Loucy (cell line): Measurements from ENCODE around the gene SOX8.

Source experiments
- H2AFZ ChIP-seq: fragments of 200-600 bp; sonication (generic); 2 replicates; pipeline ENCODE4 v1.6.0; 2016; ENCODE audit warnings: antibody characterized with exemption, mild to moderate bottlenecking, low read length, moderate library complexity
- H3F3A ChIP-seq: fragments of 200-600 bp; 2 replicates; pipeline ENCODE4 v1.6.0; 2016; ENCODE audit warnings: antibody characterized with exemption, low read depth, mild to moderate bottlenecking
- H3K27me3 ChIP-seq: fragments of 200-600 bp; sonication (generic); 2 replicates; pipeline ENCODE4 v1.6.1; 2014; ENCODE audit warnings: low read length, mild to moderate bottlenecking; ENCODE audit not compliant: insufficient read depth, poor library complexity, severe bottlenecking
- H3K36me3 ChIP-seq: fragments of 200-600 bp; sonication (generic); 2 replicates; pipeline ENCODE4 v1.6.1; 2016; ENCODE audit warnings: low read length; ENCODE audit not compliant: insufficient read depth
- H3K4me1 ChIP-seq: fragments of 200-600 bp; sonication (generic); 2 replicates; pipeline ENCODE4 v1.5.1; 2014; ENCODE audit warnings: low read length, mild to moderate bottlenecking; ENCODE audit not compliant: insufficient read depth, poor library complexity, severe bottlenecking
- H3K4me2 ChIP-seq: fragments of 200-600 bp; sonication (generic); 2 replicates; pipeline ENCODE4 v1.6.0; 2014; ENCODE audit warnings: antibody characterized with exemption, low read length, low read depth, mild to moderate bottlenecking; ENCODE audit not compliant: poor library complexity, severe bottlenecking
- H3K4me3 ChIP-seq: fragments of 200-600 bp; sonication (generic); 2 replicates; pipeline ENCODE4 v1.5.1; 2014; ENCODE audit warnings: low read length, mild to moderate bottlenecking, mixed read lengths; ENCODE audit not compliant: poor library complexity, severe bottlenecking
- H3K79me2 ChIP-seq: fragments of 200-600 bp; sonication (generic); 2 replicates; pipeline ENCODE4 v1.6.1; 2014; ENCODE audit warnings: low read length; ENCODE audit not compliant: insufficient read depth
- H3K9ac ChIP-seq: fragments of 200-600 bp; sonication (generic); 2 replicates; pipeline ENCODE4 v1.6.0; 2014; ENCODE audit warnings: mild to moderate bottlenecking, low read depth, low read length, moderate library complexity; ENCODE audit not compliant: poor library complexity, severe bottlenecking
- H3K9me2 ChIP-seq: fragments of 200-600 bp; sonication (generic); replicated peaks from 2 replicates; pipeline ENCODE4 v1.6.1; 2016; ENCODE audit warnings: low read depth, low read length, mixed read lengths
- H3K9me3 ChIP-seq: fragments of 200-600 bp; sonication (generic); 2 replicates; pipeline ENCODE4 v1.6.1; 2014; ENCODE audit warnings: mild to moderate bottlenecking, antibody characterized with exemption, low read length, low read depth; ENCODE audit not compliant: insufficient read depth
- H4K20me1 ChIP-seq: fragments of 200-600 bp; sonication (generic); 2 replicates; pipeline ENCODE4 v1.6.0; 2014; ENCODE audit warnings: antibody characterized with exemption, low read length, mild to moderate bottlenecking; ENCODE audit not compliant: insufficient read depth, poor library complexity, severe bottlenecking
- EZH2phosphoT487 ChIP-seq: fragments of 200-600 bp; IDR thresholded peaks from 2 replicates; pipeline ENCODE4 v1.6.1; 2018; ENCODE audit warnings: antibody characterized with exemption, mild to moderate bottlenecking, moderate library complexity, borderline replicate concordance
- TF ChIP-seq, protein P1 (sequence below): fragments of 200-600 bp; sonication (generic); conservative IDR thresholded peaks from 2 replicates; pipeline ENCODE4 v1.5.1; 2014; ENCODE audit warnings: mild to moderate bottlenecking, antibody characterized with exemption, low read length

The SOX8 gene

DNA sequence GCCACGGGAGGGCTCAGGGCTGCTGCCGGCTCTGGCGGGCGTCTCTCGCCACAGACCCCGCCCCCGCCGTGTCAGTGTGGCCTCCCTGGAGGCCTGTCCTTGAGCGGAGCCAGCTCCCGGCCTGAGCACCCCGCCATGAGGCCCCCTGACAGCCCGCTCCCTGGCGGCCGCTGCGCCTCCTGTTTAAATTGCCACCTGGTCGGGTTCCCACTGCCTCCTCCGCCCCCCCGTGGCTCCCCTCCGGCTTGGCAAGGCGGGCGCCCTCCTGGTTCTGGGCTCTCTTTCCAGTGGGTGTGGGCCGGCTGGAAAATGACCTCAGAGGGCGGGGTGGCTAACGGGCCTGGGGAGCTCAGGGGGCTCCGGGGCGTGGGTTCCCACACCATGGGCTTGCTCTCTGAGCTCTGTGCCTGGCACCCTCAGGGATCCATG lies 48.9 kb downstream of the SOX8 start:
- Histone ChIP-seq H3K27me3 (no peaks in the 10 kb centered on the region), H2AFZ (no peak overlapping the region), H3K4me2 (no peak overlapping the region), H3F3A (no peaks in the 10 kb centered on the region), H4K20me1 (no peaks in the 10 kb centered on the region), H3K4me1 (no peaks in the 10 kb centered on the region), H3K79me2 (no peaks in the 10 kb centered on the region), H3K9ac (no peak overlapping the region), H3K36me3 (no peaks in the 10 kb centered on the region), H3K9me2 (no peaks in the 10 kb centered on the region), H3K9me3 (no peaks in the 10 kb centered on the region), H3K4me3 (no peak overlapping the region)
- TF ChIP-seq, protein P1, sequence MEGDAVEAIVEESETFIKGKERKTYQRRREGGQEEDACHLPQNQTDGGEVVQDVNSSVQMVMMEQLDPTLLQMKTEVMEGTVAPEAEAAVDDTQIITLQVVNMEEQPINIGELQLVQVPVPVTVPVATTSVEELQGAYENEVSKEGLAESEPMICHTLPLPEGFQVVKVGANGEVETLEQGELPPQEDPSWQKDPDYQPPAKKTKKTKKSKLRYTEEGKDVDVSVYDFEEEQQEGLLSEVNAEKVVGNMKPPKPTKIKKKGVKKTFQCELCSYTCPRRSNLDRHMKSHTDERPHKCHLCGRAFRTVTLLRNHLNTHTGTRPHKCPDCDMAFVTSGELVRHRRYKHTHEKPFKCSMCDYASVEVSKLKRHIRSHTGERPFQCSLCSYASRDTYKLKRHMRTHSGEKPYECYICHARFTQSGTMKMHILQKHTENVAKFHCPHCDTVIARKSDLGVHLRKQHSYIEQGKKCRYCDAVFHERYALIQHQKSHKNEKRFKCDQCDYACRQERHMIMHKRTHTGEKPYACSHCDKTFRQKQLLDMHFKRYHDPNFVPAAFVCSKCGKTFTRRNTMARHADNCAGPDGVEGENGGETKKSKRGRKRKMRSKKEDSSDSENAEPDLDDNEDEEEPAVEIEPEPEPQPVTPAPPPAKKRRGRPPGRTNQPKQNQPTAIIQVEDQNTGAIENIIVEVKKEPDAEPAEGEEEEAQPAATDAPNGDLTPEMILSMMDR: no peak
- TF ChIP-seq EZH2phosphoT487: no peak

DNA sequence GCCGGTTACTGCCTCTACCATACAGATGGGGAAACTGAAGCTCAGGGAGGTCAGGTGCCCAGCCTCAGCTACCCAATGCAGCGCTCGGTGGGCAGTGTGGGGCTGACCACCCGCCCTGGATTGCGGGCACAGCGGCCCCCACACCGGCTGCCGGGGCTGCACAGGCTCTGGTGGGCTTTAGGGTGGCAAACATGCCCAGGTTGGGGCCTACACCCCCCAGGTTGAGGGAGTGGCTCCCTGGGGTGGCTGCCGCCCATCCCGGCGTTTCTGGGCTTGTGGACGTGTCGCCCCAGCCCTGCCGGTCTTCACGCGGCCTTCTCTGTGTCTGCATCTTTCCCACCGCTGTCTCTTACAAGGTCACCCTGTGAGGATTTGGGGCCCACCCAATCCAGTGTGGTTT lies 50.1 kb downstream of the SOX8 start:
- no peak overlapping the region for H3K9ac ChIP-seq
- H3K27me3 ChIP-seq: no peaks in the 10 kb centered on the region
- no peaks in the 10 kb centered on the region for H3K79me2 ChIP-seq
- no peak overlapping the region for H3K4me2 ChIP-seq
- H4K20me1 ChIP-seq: no peaks in the 10 kb centered on the region
- H3K36me3 ChIP-seq: no peaks in the 10 kb centered on the region
- H3K4me3 ChIP-seq: no peak overlapping the region
- H3K9me3 ChIP-seq: no peaks in the 10 kb centered on the region
- H3K9me2 ChIP-seq: no peaks in the 10 kb centered on the region
- no peak overlapping the region for H2AFZ ChIP-seq
- H3F3A ChIP-seq: no peaks in the 10 kb centered on the region
- TF ChIP-seq EZH2phosphoT487: no peak
- TF ChIP-seq, protein P1: no peak
- no peaks in the 10 kb centered on the region for H3K4me1 ChIP-seq

DNA sequence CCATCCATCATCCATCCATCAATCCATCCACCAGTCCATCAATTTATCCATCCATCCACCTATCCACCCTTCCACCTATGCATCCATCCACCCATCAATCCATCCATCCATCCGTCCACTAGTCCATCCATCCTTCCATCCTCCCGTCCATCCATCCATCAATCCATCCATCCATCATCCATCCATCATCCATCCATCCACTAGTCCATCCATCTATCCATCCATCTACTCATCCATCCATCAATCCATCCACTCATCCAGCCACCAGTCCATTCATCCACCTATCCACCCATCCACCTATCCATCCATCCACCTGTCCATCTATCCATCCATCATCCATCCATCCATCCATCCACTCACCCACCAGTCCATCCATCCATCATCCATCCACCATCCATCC lies 51.0 kb downstream of the SOX8 start:
- Histone ChIP-seq H2AFZ (no peak overlapping the region), H3K9me2 (no peaks in the 10 kb centered on the region), H4K20me1 (no peaks in the 10 kb centered on the region), H3K9ac (no peak overlapping the region), H3F3A (no peaks in the 10 kb centered on the region), H3K9me3 (no peaks in the 10 kb centered on the region), H3K36me3 (no peaks in the 10 kb centered on the region), H3K4me3 (no peak overlapping the region), H3K4me1 (no peaks in the 10 kb centered on the region), H3K4me2 (no peak overlapping the region), H3K27me3 (no peaks in the 10 kb centered on the region), H3K79me2 (no peaks in the 10 kb centered on the region)
- no peak for TF ChIP-seq EZH2phosphoT487
- TF ChIP-seq, protein P1: no peak
